ENCODE results near the gene SYT8. TPM values are rescaled to one million over a fixed set of nuclear protein-coding genes. Genes with fewer than 3 reads are reported as not detected.

Gene SYT8
- total RNA-seq, 1 experiment from 2014 or later: 7.8 TPM

DNA sequence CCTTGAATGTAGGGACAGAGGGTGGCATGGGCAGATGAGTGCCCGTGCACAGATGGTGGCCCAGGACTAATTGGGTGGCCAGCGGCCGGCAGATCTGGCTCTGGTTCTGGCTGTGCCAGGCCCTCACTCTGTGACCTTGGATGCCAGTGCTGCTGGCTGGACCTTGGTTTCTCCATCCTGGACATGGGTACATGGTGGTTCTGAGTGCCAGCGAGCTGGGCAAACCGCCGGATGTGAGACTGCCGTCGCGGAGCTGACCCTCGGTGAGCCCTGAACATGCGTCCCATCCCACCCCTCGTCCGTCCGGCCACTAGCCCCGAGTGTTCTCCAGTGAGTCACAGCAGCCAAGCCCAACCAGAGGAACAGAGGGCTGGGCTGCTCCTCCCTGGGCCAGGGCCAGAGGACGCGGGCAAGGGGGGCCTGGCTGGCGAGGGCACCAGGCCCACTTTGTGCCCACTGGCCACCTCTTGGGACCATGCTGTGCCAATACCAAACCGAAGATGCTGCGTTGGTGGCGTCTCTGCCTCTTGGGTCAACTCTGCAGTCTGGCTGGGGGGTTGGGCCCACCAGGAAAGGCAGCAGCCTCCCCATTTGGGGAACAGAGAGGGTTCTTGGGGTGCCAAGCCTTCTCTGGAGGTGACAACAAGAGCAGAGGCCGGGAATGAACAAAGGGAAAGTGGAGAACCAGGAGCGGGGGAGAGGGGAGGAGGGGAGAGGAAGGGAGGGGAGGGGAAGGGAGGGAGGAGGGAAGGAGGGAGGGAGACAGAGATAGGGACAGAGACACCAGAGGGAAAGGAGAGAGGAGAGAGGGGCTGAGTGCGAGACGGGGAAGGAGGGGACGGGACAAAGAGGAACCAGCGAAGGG lies 28.8 kb downstream of the SYT8 start:
- DNase-seq (peak; percentile 79), ATAC-seq (peak; percentile 96)
- H3K9me2 ChIP-seq (replicated peaks; ENCODE audit: low read length): no peaks in the 10 kb centered on the region
- H3K36me3 ChIP-seq (ENCODE audit: low read depth, low read length): no peaks in the 10 kb centered on the region
- no peak overlapping the region for H3K9ac ChIP-seq (ENCODE audit: low read length)
- H3K27me3 ChIP-seq (ENCODE audit: low read length): peaks cover 7% of the 10 kb centered on the region
- peak overlapping the region; percentile 40; the same call in 1 of the 2 replicates for H3K4me2 ChIP-seq (ENCODE audit: low read length)
- POLR2A ChIA-PET (ENCODE audit: unreplicated experiment): no interaction called here
- no peaks in the 10 kb centered on the region for H3F3A ChIP-seq (ENCODE audit: low read length, unreplicated experiment)
- TF ChIP-seq EZH2 (IDR thresholded peaks at IDR 0.05; ENCODE audit: low read length, unreplicated experiment) (no peak), EZH2phosphoT487 (IDR thresholded peaks at IDR 0.05; ENCODE audit: borderline replicate concordance, low read length) (no peak)
- TF ChIP-seq, protein P1, sequence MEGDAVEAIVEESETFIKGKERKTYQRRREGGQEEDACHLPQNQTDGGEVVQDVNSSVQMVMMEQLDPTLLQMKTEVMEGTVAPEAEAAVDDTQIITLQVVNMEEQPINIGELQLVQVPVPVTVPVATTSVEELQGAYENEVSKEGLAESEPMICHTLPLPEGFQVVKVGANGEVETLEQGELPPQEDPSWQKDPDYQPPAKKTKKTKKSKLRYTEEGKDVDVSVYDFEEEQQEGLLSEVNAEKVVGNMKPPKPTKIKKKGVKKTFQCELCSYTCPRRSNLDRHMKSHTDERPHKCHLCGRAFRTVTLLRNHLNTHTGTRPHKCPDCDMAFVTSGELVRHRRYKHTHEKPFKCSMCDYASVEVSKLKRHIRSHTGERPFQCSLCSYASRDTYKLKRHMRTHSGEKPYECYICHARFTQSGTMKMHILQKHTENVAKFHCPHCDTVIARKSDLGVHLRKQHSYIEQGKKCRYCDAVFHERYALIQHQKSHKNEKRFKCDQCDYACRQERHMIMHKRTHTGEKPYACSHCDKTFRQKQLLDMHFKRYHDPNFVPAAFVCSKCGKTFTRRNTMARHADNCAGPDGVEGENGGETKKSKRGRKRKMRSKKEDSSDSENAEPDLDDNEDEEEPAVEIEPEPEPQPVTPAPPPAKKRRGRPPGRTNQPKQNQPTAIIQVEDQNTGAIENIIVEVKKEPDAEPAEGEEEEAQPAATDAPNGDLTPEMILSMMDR (conservative IDR thresholded peaks at IDR 0.05; ENCODE audit: low read depth, low read length): no peak
- H2AFZ ChIP-seq (ENCODE audit: low read length): no peak overlapping the region
- H3K27ac ChIP-seq (ENCODE audit: low read length): no peak overlapping the region
- CTCF ChIA-PET: no interaction called here
- BruUV-seq (replicated peaks): no TSS peak
- intact Hi-C loops (cut with micrococcal nuclease): no loop called here
- no peaks in the 10 kb centered on the region for H4K20me1 ChIP-seq (ENCODE audit: low read length)
- no peaks in the 10 kb centered on the region for H3K9me3 ChIP-seq (ENCODE audit: low read length)
- H3K79me2 ChIP-seq (ENCODE audit: low read length): no peaks in the 10 kb centered on the region
- H3K4me1 ChIP-seq (ENCODE audit: insufficient read depth, low read length): peaks cover 7% of the 10 kb centered on the region
- H3K4me3 ChIP-seq (ENCODE audit: low read length): no peak overlapping the region

DNA sequence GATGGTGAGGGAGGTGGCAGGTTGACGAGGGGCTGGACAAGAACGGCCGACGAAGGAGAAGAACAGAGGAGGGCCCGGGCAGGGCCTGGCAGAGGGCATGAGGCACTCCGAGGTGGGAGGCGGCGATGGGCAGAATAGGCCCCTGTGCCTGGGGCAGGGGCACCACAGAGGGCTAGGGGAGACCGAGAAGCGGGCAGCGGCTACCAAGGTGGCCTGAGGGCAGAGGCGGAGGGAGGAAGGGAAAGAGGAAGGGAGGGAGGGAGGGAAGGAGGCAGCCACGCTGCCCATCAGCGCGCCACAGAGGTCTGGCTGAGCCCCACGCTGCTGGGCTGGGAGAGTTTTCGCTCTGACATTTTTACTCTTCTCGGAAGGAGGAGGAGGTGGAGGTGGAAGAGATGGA lies 29.4 kb downstream of the SYT8 start:
- H3K36me3 ChIP-seq (ENCODE audit: low read depth, low read length): no peaks in the 10 kb centered on the region
- no peak overlapping the region for H3K4me2 ChIP-seq (ENCODE audit: low read length)
- intact Hi-C loops (cut with micrococcal nuclease): no loop called here
- TF ChIP-seq EZH2 (IDR thresholded peaks at IDR 0.05; ENCODE audit: low read length, unreplicated experiment): no peak
- TF ChIP-seq, protein P1 (conservative IDR thresholded peaks at IDR 0.05; ENCODE audit: low read depth, low read length): no peak
- TF ChIP-seq EZH2phosphoT487 (IDR thresholded peaks at IDR 0.05; ENCODE audit: borderline replicate concordance, low read length): no peak
- no peaks in the 10 kb centered on the region for H3K9me3 ChIP-seq (ENCODE audit: low read length)
- ChIA-PET POLR2A (ENCODE audit: unreplicated experiment) (no interaction called here), CTCF (no interaction called here)
- H2AFZ ChIP-seq (ENCODE audit: low read length): no peak overlapping the region
- peaks cover 14% of the 10 kb centered on the region for H3K27me3 ChIP-seq (ENCODE audit: low read length)
- ATAC-seq (no peak), DNase-seq (no peak)
- no peaks in the 10 kb centered on the region for H4K20me1 ChIP-seq (ENCODE audit: low read length)
- peaks cover 7% of the 10 kb centered on the region for H3K4me1 ChIP-seq (ENCODE audit: insufficient read depth, low read length)
- H3K9me2 ChIP-seq (replicated peaks; ENCODE audit: low read length): no peaks in the 10 kb centered on the region
- no peaks in the 10 kb centered on the region for H3K79me2 ChIP-seq (ENCODE audit: low read length)
- no peak overlapping the region for H3K27ac ChIP-seq (ENCODE audit: low read length)
- H3K4me3 ChIP-seq (ENCODE audit: low read length): no peak overlapping the region
- no peaks in the 10 kb centered on the region for H3F3A ChIP-seq (ENCODE audit: low read length, unreplicated experiment)
- BruUV-seq (replicated peaks): no TSS peak
- H3K9ac ChIP-seq (ENCODE audit: low read length): no peak overlapping the region

Measured in PC-3 (cell line).